Measurements from ENCODE around the gene SERPINA12. TPM values are rescaled to one million over a fixed set of nuclear protein-coding genes. Genes with fewer than 3 reads are reported as not detected.

Gene SERPINA12
- polyA plus RNA-seq, 1 donor = not detected

Other genes starting within 250 kb of the SERPINA12 start
- 0.90 TPM for gene SERPINA10, start 216.2 kb downstream of the SERPINA12 start, polyA plus RNA-seq
- 0.45 TPM for gene SERPINA6, start 186.1 kb downstream of the SERPINA12 start, polyA plus RNA-seq
- gene SERPINA2, start 142.8 kb downstream of the SERPINA12 start, polyA plus RNA-seq = not detected
- 1,712 TPM for gene SERPINA1, start 120.9 kb downstream of the SERPINA12 start, polyA plus RNA-seq
- gene SERPINA11, start 56.7 kb downstream of the SERPINA12 start, polyA plus RNA-seq = 0.10 TPM
- not detected for gene SERPINA9, start 33.3 kb downstream of the SERPINA12 start, polyA plus RNA-seq
- gene SERPINA4, start 52.0 kb upstream of the SERPINA12 start, polyA plus RNA-seq = 46.0 TPM
- 5.3 TPM for gene SERPINA5, start 72.0 kb upstream of the SERPINA12 start, polyA plus RNA-seq
- gene SERPINA3, start 102.9 kb upstream of the SERPINA12 start, polyA plus RNA-seq = 0.51 TPM

All from large intestine (tissue), 1 donor.